GM12874 (cell line): ENCODE measurements around the gene SYNE3.

Experiments used
- CTCF ChIP-seq: IDR thresholded peaks from 2 replicates; pipeline ENCODE4 v1.5.1; 2011; ENCODE audit warnings: low read depth, mild to moderate bottlenecking, control low read depth, low read length, moderate library complexity; ENCODE audit not compliant: insufficient read depth

Gene SYNE3, protein sequence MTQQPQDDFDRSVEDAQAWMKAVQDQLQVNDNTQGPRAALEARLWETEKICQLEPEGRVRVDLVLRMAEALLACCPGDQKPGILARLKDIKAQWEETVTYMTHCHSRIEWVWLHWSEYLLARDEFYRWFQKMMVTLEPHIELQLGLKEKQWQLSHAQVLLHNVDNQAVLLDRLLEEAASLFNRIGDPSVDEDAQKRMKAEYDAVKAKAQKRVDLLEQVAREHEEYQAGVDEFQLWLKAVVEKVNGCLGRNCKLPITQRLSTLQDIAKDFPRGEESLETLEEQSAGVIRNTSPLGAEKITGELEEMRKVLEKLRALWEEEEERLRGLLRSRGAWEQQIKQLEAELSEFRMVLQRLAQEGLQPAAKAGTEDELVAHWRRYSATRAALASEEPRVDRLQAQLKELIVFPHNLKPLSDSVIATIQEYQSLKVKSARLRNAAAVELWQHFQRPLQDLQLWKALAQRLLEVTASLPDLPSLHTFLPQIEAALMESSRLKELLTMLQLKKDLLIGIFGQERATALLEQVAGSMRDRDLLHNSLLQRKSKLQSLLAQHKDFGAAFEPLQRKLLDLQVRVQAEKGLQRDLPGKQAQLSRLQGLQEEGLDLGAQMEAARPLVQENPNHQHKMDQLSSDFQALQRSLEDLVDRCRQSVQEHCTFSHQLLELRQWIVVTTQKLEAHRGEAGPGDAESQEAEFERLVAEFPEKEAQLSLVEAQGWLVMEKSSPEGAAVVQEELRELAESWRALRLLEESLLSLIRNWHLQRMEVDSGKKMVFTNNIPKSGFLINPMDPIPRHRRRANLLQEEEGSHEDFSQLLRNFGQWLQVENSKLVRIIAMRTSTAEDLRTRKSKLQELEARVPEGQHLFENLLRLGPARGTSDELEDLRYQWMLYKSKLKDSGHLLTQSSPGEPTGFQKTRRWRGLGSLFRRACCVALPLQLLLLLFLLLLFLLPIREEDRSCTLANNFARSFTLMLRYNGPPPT

DNA sequence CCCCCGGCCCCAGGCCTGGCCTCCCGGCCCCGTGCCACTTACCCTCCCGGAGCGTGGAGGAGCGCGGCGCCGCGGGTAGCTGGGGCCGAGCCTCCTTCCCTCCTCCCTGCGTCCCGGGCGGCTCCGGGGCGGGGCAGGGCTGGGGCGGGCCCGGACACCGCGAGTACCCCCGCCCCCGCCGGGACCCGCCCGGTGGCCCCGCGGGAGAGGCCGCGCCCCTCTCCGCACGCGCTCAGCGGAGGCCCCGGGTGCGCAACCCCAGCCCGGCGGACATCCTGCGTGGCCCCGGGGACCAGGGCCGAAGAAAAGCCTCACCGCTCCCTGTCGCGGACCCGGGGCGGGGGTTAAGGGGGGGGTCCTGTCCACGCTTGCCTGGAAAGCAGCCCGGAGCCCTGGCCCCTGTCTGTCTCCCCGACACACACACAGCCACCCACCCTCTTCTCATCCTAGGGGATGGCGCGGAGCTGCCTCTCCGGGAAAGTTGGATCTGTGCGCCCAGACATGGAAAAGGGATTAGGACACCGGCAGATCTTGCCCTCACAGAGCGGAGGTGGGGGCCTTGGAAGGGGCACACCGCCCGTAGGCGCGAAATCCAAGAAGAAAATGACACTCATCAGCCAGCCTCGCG is at the start of gene SYNE3:
Gene SYNE3, minus strand, starts transcription at position 97 of the 628 bp plus-strand sequence. CDS start 40,829 bp downstream, outside the sequence.
- no peak for TF ChIP-seq CTCF

DNA sequence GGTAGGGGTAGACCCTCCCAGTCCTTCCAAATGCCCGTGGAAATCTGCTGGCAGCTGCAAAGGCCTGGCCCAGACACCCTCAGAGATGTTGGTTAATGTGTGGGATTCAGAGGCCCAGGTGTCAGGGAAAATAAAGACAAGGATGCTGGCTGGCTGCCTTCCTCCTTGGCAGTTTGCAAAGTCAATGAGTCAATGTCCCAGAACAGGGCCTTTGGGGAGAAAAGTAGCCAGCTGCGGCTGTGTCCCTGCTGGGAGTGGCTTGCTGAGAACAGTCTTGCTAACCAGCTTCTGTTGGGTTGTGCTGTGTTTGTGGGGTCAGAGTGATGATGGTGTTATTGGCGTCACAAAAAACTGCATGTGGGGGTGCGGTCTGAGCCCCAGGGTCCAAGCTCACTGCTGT is 47.6 kb upstream of the SYNE3 start:
- no peak for TF ChIP-seq CTCF

DNA sequence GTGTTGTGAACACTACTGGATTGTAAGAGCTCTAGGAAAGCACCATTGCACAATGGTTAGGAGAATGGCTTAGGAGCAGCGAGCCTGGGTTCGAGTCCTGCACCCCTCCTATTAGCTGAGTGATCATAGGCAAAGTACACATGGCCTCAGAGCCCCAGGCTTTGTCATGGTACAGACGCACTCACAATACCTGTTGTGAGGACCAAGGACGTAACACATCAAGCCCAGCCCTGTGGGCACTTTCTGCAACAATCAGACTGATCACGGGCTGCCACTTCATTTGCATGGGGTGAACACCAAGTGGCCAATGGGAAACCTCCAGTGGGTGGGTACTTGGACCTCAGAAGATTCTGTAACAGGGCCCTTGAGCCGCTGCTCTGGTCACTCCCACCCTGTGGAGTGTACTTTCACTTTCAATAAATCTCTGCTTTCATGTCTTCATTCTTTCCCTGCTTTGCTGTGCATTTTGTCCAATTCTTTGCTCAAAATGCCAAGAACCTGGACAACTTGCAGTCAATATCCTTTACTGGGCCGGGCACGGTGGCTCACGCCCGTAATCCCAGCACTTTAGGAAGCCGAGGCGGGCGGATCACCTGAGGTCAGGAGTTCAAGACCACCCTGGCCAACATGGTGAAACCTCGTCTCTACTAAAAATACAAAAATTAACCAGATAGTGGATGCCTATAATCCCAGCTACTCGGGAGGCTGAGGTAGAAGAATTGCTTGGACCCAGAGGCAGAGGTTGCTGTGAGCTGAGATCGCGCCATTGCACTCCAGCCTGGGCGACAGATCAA is 46.6 kb upstream of the SYNE3 start:
- no peak for TF ChIP-seq CTCF

GRCh38 chr14:95561001-95561412 is 44.6 kb upstream of the SYNE3 start:
- TF ChIP-seq CTCF = peak; percentile 91

DNA sequence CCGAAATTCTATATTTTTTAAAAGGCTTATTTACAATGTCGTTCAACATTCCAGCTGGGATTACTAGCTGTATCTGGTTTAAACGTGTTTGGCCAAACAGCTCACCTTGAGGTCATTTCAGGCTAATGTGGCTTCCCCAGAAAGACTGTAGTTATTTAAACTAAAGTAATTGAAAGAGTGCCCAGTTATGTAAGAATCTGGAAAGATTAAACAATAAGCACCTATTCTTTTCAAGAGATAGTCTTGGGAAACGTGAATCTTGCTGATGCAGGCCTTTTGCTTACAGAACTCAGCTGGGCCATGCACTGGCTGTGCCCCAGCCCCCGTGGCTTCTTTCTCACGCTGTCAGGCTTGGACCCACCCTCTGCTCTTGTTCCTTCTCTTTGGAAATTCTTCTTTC is 42.8 kb upstream of the SYNE3 start:
- no peak for TF ChIP-seq CTCF

DNA sequence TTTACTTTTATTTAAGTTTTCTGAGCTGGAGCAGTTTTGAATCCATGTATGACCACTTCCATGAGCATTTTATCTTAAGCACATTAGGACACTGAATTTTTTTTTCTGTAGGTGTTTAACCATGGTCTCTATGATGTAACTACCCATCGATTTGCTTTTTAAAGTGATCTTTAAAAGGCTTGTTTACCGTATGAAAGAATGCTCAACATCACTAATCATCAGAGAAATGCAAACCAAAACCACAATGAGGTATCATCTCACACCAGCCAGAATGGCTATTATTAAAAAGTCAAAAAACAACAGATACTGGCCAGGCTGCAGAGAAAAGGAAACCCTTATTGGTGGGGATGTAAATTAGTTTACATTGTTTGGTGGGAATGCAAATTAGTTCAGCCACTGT is 41.4 kb upstream of the SYNE3 start:
- no peak for TF ChIP-seq CTCF
